CD4-positive, alpha-beta T cell treated with Interleukin-15 for 1 hour (primary cell): Measurements from ENCODE around the gene MYMK.
"Not testable (repeated sequence)": the region's sequence is repeated elsewhere in the genome, so short reads cannot be mapped to it uniquely, and the experiment has no call there.

Source experiments
- DNase-seq: peaks from one replicate; pipeline ENCODE4 v3.0.0-alpha.2; 2020

Gene MYMK, protein sequence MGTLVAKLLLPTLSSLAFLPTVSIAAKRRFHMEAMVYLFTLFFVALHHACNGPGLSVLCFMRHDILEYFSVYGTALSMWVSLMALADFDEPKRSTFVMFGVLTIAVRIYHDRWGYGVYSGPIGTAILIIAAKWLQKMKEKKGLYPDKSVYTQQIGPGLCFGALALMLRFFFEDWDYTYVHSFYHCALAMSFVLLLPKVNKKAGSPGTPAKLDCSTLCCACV

DNA sequence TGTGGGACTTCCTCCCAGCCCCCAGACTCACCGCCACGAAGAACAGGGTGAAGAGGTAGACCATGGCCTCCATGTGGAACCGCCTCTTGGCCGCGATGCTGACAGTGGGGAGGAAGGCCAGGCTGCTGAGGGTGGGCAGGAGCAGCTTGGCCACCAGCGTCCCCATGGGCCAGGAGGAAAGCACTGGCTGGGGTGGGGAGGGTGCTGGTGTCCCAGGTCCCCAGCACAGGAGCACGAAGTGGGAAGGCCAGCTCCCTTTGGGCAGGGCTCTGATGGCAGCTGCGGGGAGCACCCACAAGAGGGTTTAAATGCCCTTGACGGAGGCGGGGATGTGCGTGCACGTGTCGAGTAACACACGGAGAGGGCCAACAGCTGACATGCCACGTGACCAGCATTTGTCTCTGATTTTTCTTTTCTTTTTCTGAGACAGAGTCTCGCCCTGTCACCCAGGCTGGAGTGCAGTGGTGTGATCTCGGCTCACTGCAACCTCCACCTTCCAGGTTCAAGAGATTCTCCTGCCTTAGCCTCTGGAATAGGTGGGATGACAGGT is at the start of gene MYMK:
TSS of gene MYMK (minus strand) at position 281 of the 550 bp plus-strand sequence. CDS start at position 166, 115 bp downstream.
- no peak for DNase-seq

GRCh38 chr9:133573791-133574515 is 49.2 kb upstream of the MYMK start:
- DNase-seq: no peak

DNA sequence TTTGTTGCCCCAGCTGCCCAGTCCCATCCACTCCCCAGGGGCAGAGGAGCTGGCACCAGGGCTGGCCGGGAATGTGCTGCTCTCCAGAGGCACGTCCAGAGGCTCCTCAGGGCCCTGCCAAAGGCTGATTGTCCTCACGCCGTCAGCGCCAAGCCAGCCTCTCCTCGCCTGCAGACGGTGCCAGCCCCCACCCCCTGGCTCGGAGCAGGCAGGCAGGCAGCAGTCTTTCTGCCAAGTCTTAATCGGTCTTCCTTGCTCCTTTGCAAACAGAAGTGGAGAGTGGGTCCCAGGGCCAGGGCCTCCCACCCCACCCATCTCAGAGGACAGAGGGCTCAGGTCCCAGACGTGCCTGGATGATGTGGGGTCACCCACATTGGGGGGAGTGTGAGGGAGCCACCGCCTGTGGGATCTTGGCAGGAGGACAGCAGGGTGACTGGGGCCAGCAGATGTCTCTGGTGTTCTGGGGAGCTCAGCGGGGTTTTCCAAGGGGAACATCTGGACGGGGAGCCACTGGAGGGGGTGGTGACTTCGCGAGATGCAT is 48.1 kb upstream of the MYMK start:
- no peak for DNase-seq

DNA sequence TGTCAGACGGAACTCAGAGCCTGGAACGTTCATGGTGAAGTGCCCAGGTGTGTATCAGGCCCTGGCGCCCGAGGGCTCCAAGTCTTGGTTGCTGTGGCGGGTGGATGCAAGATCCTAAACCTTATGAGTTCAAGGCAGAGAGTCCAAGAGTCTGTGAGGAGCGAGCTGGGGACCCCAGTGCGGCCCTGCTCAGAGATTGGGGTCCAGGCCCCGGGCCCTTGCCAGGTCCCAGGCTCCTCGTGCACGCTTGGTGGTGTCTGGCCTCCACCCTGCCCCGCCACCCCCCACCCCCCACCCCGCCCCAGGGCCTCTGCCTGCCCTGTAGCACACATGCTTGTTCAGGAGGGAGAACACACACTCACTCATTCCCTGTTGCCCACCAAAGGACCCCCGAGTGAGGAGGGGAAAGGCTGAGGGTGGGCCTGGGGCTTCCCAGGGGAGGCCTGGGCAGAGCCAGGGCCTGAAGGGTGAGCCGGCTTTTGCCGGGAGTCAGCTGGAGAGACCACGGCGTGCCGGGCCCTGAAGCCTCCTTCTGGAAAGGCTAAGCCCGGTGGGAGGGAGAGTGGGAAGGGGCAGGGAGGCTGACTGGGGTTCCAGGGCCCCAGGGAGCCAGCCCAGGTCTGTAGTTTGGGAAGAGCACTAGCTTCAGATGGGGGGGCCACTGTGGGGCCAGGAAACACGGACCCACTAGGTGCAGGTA is 47.3 kb upstream of the MYMK start:
- no peak for DNase-seq

GRCh38 chr9:133571391-133571890 is 46.7 kb upstream of the MYMK start:
- DNase-seq: no peak

DNA sequence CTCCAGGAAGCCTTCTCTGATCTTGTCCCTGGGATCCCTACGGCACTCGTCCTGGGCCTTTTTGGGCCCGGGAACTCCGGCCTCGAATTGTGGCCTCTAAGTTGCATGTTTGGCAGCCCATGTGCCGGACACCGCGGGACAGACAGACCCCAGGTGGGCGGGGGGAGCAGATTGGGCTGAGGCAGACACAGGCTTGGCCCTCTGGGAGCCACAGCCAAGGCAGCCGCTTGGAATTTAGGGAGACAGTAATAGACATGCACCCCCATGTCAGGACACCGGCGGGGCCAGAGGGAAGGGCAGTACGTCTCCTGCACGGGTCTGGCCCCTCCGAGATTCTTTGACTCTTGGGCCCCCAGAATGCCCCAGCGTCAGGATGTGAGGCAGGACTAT is 45.9 kb upstream of the MYMK start:
- no peak for DNase-seq

GRCh38 chr9:133569891-133570690 is 45.3 kb upstream of the MYMK start:
- no peak for DNase-seq

DNA sequence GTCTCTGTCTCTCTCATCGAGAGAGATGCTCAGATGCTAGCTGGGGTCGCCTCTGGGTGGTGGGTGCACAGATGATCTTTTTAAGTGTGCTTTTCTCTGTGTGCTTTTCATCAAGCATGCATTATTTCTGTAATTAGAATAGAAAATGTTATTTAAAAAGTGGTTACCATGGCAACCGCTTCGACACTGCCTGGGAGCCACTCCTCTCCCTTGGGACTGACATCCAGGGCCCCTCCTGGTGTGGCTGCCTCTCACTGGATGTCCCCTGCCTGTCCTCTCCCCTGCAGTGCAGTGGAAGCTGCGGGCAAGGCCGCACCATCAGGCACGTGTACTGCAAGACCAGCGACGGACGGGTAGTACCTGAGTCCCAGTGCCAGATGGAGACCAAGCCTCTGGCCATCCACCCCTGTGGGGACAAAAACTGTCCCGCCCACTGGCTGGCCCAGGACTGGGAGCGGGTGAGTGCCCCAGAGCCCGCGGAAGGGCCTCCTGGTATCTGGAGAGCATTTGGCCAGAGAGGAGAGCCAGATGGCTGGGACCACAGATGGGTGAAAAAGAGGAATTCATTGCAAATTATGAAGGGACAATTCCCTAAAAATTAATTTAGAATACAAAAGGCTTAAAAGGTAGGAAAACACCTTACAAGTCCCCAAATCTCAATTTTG is 44.5 kb upstream of the MYMK start:
- DNase-seq: no peak

- no peak for DNase-seq
Observed at GRCh38 chr9:133568186-133568585, 43.4 kb upstream of the MYMK start.

DNA sequence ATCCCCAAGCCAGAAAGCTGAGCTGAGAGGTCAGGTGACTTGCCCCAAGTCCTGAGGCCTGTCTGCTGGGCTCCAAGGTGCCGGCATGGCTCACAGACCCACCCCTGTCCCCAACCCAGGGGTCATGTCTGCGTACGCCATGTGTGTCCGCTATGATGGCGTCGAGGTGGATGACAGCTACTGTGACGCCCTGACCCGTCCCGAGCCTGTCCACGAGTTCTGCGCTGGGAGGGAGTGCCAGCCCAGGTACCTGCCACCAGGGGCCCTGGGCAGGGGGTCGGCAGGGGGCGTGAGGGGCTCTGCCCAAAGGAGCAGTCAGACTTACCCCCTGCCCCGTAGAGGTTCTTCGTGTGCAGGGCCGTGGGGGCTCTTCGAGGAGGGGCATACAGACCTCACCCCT is 42.1 kb upstream of the MYMK start:
- DNase-seq: no peak

GRCh38 chr9:133566382-133566781 is 41.6 kb upstream of the MYMK start:
- DNase-seq: no peak

DNA sequence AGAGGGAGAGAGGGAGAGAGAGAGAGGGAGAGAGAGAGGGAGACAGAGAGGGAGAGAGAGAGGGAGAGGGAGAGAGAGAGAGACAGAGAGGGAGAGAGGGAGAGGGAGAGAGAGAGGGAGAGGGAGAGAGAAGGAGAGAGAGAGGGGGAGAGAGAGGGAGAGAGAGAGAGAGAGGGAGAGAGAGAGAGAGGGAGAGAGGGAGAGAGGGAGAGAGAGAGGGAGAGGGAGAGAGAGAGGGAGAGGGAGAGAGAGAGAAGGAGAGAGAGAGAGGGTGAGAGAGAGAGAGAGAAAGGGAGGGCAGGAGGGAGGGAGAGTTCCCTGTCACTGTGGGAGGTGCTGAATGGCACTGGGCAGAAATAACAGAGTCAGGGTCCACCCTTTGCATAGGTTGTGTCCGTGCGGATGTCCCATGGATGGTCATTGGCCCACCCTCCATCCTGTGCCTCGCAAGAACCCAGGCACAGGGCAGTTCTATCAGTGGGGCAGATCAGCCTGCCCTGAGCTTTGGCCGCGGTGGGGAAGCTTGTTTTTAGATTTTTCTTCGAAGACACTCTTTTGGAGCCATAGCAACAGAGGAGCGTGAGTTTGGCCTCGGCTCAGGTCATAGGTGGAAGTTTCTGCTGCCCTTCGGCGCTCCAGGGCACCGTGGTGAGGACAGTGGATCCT is 39.8 kb upstream of the MYMK start:
- DNase-seq: no peak

- DNase-seq: not testable (repeated sequence)
Observed at GRCh38 chr9:133563814-133564213, 39.1 kb upstream of the MYMK start.

GRCh38 chr9:133563291-133563796 is 38.6 kb upstream of the MYMK start:
- no peak for DNase-seq

- DNase-seq: no peak
Observed at GRCh38 chr9:133562611-133563290, 38.0 kb upstream of the MYMK start.

- no peak for DNase-seq
Observed at GRCh38 chr9:133561976-133562554, 37.3 kb upstream of the MYMK start.

- no peak for DNase-seq
Observed at GRCh38 chr9:133560944-133561343, 36.2 kb upstream of the MYMK start.

GRCh38 chr9:133560311-133560710 is 35.6 kb upstream of the MYMK start:
- DNase-seq: no peak

DNA sequence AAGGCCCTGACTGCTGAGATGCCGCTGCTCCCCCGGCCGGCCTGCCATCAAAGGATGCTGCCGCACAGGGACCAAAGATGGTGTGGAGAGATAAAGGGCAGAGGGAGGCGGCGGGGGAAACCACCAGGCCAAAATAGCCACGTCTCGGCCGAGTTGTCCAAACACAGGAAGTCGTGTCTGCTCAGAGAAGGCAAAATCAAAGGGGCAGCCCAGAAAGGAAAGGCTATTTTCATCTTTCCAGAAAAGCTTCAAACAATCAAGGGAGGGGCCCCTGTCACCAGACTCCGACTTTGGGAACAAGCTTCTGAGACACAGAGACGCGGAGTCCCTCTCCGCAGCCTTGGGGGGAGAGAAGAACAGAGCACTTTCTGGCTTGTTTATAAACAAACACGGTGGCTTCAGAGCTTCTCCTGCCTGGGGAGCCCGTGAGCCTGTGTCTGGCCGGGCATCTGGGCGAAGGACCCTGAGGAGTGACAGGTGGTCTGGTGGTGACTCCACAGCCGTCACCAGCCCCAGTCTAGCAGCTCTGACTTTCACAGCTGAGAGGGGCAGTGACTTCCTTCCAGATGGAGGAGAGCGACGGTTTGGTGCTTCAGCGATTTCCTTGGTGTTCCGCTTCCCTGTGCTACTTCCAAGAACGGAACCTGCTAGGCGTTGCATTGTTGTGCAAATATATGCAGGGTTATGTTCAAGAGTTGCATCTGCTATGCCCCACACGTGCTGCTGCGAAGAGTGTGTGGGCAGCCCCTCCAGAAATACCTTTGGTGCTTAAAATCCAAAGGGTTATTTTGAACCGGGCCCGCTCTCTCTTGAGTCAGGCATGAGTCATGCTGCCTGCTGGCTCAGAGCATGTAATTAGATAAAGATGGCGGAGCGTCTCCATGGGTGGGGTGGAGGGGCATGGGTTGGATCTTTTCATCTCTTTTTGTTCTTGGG is 33.7 kb upstream of the MYMK start:
- DNase-seq: no peak
